Calu3 (cell line): Measurements from ENCODE around the gene BARX2. TPM values are rescaled to one million over a fixed set of nuclear protein-coding genes. Genes with fewer than 3 reads are reported as not detected.

Experiments
- BruUV-seq: library from RNA; stranded (reverse); fragments of 400-500 nt; replicated peaks from 2 replicates; lab custom pipeline; 2021; lab: Mats Ljungman, UMichigan
- CTCF ChIA-PET: fragments of 300-600 bp; sonication (Branson Sonifier 250); formaldehyde crosslinking; loops from one replicate; lab custom pipeline; 2022; ENCODE audit warnings: antibody characterized with exemption; lab: Charles Lee
- DNase-seq: peaks from one replicate; pipeline ENCODE4 v3.0.0; 2022
- H3K27ac Mint-ChIP-seq: one replicate; pipeline ENCODE4 v1.8.0; 2022; ENCODE audit warnings: mixed read lengths; ENCODE audit not compliant: unreplicated experiment
- H3K27me3 Mint-ChIP-seq: one replicate; pipeline ENCODE4 v1.8.0; 2022; ENCODE audit warnings: mixed read lengths; ENCODE audit not compliant: unreplicated experiment
- H3K36me3 Mint-ChIP-seq: one replicate; pipeline ENCODE4 v1.8.0; 2022; ENCODE audit warnings: mild to moderate bottlenecking, moderate library complexity, mixed read lengths; ENCODE audit not compliant: insufficient read depth, unreplicated experiment
- H3K4me1 Mint-ChIP-seq: one replicate; pipeline ENCODE4 v1.8.0; 2022; ENCODE audit warnings: mild to moderate bottlenecking, low read depth, mixed read lengths; ENCODE audit not compliant: unreplicated experiment
- H3K4me3 Mint-ChIP-seq: one replicate; pipeline ENCODE4 v1.8.0; 2022; ENCODE audit warnings: mild to moderate bottlenecking, low read depth, moderate library complexity, mixed read lengths; ENCODE audit not compliant: unreplicated experiment
- H3K9me3 Mint-ChIP-seq: one replicate; pipeline ENCODE4 v1.8.0; 2022; ENCODE audit warnings: low read depth, mixed read lengths; ENCODE audit not compliant: unreplicated experiment
- intact Hi-C: fragments of 100-400 bp; cut with micrococcal nuclease; formaldehyde crosslinking; loops from one replicate; pipeline ENCODE4 v1.10.0; 2022; ENCODE audit not compliant: unreplicated experiment
- total RNA-seq: library from RNA; stranded (reverse); gene quantifications from 2 replicates; pipeline ENCODE4 v1.2.3, GENCODE V29; 2022
- TF ChIP-seq, protein P1 (sequence below): fragments of 200-600 bp; IDR thresholded peaks from one replicate; pipeline ENCODE4 v1.8.0; 2022; ENCODE audit warnings: antibody characterized with exemption; ENCODE audit not compliant: unreplicated experiment

The BARX2 gene
- total RNA-seq, 1 experiment from 2014 or later: 41.6 TPM

DNA sequence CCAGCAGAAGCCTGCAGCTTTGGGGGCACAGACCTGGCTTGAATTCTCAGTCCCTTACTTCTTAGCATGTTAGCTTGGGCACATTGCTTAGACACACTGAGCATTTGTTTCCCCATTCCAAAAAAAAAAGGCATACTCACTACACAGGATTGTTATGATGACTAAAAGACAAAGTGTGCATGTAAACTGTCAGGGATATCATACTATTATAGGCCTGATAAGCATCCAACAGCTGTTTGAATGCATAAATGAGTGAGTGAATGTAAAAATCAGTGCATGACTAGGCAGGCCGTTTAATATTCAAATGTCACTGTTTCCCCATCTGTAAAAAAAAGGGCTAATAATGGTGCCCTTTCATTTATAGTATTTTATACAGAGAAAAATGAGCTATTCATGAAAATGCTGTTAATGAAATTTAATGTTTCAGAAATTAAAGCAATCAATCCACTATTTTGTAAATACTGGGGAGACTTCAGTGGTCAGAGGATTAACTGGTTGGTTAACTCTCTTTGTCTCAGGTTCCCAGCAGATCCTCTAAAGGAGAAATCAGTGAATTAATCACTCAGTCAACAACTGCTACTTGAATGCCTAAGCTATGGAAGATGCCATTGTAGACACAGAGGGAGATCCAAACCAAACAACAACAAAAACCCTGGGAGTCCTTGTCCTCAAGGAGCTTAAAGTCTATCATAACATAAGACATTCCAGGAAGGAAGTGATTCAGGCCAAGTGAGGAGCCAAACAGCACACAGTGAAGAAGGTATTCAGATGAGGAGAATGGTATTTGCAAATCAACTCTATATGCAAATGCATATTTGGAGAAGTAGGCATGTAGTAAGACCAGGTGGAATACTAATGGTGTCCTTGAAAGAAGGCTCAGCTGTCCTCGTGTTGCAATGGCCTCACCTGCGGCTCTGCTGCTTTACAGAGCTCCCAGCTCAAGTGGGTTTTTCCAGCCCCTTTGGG lies 26.8 kb downstream of the BARX2 start:
- CTCF ChIA-PET: no interaction called here
- intact Hi-C loops: no loop called here
- Mint-ChIP-seq H3K27ac (no peak overlapping the region), H3K4me3 (no peak overlapping the region), H3K4me1 (peaks cover 21% of the 10 kb centered on the region), H3K9me3 (no peaks in the 10 kb centered on the region), H3K27me3 (no peaks in the 10 kb centered on the region), H3K36me3 (peaks cover 16% of the 10 kb centered on the region)
- TF ChIP-seq, protein P1, sequence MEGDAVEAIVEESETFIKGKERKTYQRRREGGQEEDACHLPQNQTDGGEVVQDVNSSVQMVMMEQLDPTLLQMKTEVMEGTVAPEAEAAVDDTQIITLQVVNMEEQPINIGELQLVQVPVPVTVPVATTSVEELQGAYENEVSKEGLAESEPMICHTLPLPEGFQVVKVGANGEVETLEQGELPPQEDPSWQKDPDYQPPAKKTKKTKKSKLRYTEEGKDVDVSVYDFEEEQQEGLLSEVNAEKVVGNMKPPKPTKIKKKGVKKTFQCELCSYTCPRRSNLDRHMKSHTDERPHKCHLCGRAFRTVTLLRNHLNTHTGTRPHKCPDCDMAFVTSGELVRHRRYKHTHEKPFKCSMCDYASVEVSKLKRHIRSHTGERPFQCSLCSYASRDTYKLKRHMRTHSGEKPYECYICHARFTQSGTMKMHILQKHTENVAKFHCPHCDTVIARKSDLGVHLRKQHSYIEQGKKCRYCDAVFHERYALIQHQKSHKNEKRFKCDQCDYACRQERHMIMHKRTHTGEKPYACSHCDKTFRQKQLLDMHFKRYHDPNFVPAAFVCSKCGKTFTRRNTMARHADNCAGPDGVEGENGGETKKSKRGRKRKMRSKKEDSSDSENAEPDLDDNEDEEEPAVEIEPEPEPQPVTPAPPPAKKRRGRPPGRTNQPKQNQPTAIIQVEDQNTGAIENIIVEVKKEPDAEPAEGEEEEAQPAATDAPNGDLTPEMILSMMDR: no peak
- BruUV-seq: no TSS peak
- DNase-seq: no peak

DNA sequence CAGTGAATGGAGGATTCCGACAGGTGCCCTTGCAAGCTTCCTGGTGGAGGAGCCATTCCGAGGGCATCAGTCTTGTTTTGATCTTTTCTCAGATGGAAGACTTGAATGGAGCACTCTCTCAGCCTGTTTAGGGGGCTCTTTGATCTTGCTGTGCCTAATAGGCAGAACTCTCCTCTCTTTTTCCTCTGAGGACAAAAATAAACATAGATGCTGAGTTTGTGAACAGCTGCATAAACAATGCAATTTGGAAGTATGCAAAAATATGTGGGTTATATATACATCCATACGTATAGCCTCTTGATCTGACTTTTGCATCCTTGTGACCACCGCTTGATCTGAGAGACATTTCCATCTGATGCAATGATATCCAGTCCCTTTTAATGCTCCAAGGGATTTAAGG lies 29.1 kb downstream of the BARX2 start:
- Mint-ChIP-seq H3K27me3 (no peaks in the 10 kb centered on the region), H3K4me1 (peaks cover 22% of the 10 kb centered on the region), H3K9me3 (no peaks in the 10 kb centered on the region), H3K27ac (no peak overlapping the region), H3K36me3 (peaks cover 16% of the 10 kb centered on the region), H3K4me3 (no peak overlapping the region)
- CTCF ChIA-PET: no interaction called here
- TF ChIP-seq, protein P1: no peak
- DNase-seq: no peak
- BruUV-seq: no TSS peak
- intact Hi-C loops: no loop called here

DNA sequence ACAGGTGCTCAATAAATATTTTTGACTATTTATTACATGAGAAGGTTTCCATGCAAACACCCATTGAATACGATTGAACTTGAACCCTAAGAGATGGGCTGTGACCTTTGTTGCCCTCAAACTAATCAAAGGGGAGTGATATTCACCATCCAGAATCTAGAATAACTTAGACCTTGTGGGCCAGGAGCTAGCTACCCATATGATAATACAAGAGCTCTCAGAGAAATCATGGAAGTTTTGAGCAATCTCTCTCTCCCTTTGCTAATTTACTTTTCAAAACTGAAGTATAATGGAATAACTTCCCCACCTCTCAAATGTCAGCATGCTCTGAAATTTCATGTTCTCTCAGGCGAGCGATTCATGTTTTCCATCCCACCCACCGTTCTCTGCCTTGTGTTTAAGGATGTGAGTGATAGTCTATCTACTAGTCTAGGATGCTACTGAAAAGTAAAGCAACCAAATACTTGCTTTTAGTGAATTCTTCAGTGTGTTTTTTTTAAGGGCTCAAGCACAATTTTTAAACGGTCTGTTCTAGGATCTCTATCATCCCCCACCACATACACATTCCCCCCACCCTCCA lies 33.3 kb downstream of the BARX2 start:
- no peak overlapping the region for H3K27ac Mint-ChIP-seq
- H3K36me3 Mint-ChIP-seq: peaks cover 24% of the 10 kb centered on the region
- TF ChIP-seq, protein P1: no peak
- peaks cover 43% of the 10 kb centered on the region for H3K4me1 Mint-ChIP-seq
- BruUV-seq: no TSS peak
- CTCF ChIA-PET: no interaction called here
- no peaks in the 10 kb centered on the region for H3K27me3 Mint-ChIP-seq
- intact Hi-C loops: no loop called here
- DNase-seq: no peak
- H3K9me3 Mint-ChIP-seq: no peaks in the 10 kb centered on the region
- H3K4me3 Mint-ChIP-seq: no peak overlapping the region

DNA sequence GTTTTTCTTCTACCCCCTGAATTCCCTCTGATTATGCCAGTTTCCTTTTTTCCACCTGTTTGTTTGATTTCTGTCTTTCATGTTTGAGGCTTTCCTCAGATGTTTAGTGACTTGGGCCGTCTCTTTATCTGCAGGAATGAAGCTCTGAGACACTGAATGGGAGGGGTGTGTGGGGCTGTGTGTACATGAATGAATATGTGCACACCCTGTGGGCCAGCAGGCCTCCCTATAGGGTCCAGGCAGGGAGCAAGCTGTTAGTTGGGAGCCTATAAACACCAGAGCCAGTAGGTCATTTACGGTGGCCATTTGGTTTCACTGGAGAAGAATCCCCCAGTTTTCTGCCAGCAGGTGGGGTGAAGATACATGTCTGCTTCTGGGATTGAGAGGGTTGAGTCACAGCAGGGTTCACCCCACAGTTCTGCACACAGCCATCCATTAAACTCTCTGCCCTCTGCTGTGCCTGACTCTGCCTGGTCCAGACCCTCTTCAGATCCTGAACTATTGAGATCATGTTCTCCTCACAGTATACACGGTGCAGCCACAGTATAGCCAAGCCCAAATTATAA lies 34.8 kb downstream of the BARX2 start:
- intact Hi-C loops: no loop called here
- BruUV-seq: no TSS peak
- CTCF ChIA-PET: no interaction called here
- Mint-ChIP-seq H3K36me3 (peaks cover 16% of the 10 kb centered on the region), H3K4me1 (peaks cover 58% of the 10 kb centered on the region), H3K9me3 (no peaks in the 10 kb centered on the region), H3K27me3 (no peaks in the 10 kb centered on the region), H3K27ac (peak overlapping the region; percentile 79), H3K4me3 (no peak overlapping the region)
- DNase-seq: no peak
- TF ChIP-seq, protein P1: peak; percentile 13
